ENCODE data around the gene ALDH7A1. TPM values are rescaled to one million over a fixed set of nuclear protein-coding genes. Genes with fewer than 3 reads are reported as not detected.

ALDH7A1 gene
- total and polyA plus RNA-seq, 8 donors, result 15.9 to 28.7 (median 22.7) TPM

DNA sequence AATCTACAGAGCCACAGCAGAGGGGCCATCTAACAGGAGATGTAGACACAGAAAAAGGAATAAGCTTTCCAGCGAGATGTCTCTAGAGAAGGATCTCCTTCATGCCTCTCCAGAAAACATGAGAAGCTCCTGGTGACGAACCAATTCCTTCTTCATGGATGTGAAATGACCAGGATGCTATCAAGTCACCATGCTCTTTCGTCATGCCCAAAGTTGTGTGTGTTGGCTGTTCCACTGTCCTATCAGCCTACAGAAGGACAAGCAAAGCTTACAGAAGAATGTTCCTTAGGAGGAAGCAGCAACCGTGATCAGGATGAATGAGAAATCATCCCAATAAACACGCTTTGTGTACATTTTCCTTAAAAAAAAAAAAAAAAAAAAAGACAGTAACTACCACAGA is 54.4 kb downstream of the ALDH7A1 start:
- no peak for ATAC-seq
- Histone ChIP-seq H3K27me3 (no peaks in the 10 kb centered on the region), H3K4me1 (no peaks in the 10 kb centered on the region), H3K4me3 (no peak overlapping the region), H3K9me3 (no peaks in the 10 kb centered on the region), H3K36me3 (no peaks in the 10 kb centered on the region), H3K27ac (no peak overlapping the region)
- WGBS, 2 donors, result 65 to 86% methylated on average over 5 of the region's 5 CpGs
- no peak for DNase-seq
- intact Hi-C loops (cut with DNase I), result no loop called here
- no peak for FAIRE-seq
- TF ChIP-seq, protein P1, sequence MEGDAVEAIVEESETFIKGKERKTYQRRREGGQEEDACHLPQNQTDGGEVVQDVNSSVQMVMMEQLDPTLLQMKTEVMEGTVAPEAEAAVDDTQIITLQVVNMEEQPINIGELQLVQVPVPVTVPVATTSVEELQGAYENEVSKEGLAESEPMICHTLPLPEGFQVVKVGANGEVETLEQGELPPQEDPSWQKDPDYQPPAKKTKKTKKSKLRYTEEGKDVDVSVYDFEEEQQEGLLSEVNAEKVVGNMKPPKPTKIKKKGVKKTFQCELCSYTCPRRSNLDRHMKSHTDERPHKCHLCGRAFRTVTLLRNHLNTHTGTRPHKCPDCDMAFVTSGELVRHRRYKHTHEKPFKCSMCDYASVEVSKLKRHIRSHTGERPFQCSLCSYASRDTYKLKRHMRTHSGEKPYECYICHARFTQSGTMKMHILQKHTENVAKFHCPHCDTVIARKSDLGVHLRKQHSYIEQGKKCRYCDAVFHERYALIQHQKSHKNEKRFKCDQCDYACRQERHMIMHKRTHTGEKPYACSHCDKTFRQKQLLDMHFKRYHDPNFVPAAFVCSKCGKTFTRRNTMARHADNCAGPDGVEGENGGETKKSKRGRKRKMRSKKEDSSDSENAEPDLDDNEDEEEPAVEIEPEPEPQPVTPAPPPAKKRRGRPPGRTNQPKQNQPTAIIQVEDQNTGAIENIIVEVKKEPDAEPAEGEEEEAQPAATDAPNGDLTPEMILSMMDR (IDR thresholded peaks at IDR 0.05), result no peak

GRCh38 chr5:126538579-126538978 is 56.4 kb downstream of the ALDH7A1 start:
- TF ChIP-seq, protein P1 (IDR thresholded peaks at IDR 0.05), result no peak
- H3K9me3 ChIP-seq, result no peaks in the 10 kb centered on the region
- no peaks in the 10 kb centered on the region for H3K36me3 ChIP-seq
- 31 to 57% methylated on average over 1 of the region's 1 CpG for WGBS, 2 donors
- H3K27ac ChIP-seq, result peak overlapping the region in 1 of 4 donors; percentile 46
- no peak for FAIRE-seq
- no peak for ATAC-seq
- H3K4me1 ChIP-seq, result no peaks in the 10 kb centered on the region
- no peak for DNase-seq
- intact Hi-C loops (cut with DNase I), result loop anchor here in 2 of 3 donors (5.0 kb wide), 2 partner anchors 191 to 201 kb away; no protein-coding TSS in a partner anchor
- H3K27me3 ChIP-seq, result no peaks in the 10 kb centered on the region
- no peak overlapping the region for H3K4me3 ChIP-seq

GRCh38 chr5:126536874-126537273 is 58.1 kb downstream of the ALDH7A1 start:
- intact Hi-C loops (cut with DNase I), result loop anchor here in 2 of 3 donors (5.0 kb wide), 2 partner anchors 190 to 200 kb away; no protein-coding TSS in a partner anchor
- Histone ChIP-seq H3K27me3 (no peaks in the 10 kb centered on the region), H3K27ac (no peak overlapping the region), H3K4me1 (no peaks in the 10 kb centered on the region), H3K4me3 (no peak overlapping the region), H3K9me3 (no peaks in the 10 kb centered on the region), H3K36me3 (no peaks in the 10 kb centered on the region)
- TF ChIP-seq, protein P1 (IDR thresholded peaks at IDR 0.05), result no peak
- no peak for FAIRE-seq
- WGBS, 2 donors, result 35 to 52% methylated on average over 3 of the region's 3 CpGs
- no peak for ATAC-seq
- DNase-seq, result no peak

DNA sequence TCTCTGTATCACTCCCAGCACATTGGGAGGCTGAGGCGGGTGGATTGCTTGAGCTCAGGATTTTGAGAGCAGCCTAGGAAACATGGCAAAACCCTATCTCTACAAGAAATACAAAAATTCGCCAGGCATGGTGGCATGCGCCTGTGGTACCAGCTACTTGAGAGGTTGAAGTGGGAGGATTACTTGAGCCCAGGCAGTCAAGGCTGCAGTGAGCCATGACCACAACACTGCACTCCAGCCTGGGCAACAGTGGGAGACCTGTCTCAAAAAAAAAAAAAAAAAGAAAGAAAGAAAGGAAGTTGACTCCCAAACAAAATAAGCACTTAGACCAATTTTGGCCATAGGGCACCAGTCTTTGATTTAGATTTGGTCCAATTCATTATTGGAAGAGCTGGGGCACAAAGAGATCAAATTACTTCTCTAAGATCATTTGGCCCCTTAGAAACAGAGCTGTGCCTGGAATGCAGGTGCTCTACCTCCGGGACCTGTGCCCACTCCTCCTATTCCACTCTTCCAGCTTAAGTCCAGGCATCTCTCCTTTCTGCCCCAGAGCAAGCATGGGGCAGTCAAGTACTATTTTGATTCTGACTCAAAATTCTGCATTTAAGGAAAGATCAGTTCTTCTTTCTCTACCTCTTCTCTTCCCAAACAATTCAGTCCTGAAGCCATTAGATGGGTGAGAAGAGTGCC is 59.0 kb downstream of the ALDH7A1 start:
- no peak for FAIRE-seq

More for the DNA sequence above, 59.0 kb downstream of the ALDH7A1 start:
- WGBS, 2 donors, result 67 to 71% methylated on average over 4 of the region's 4 CpGs
- Histone ChIP-seq H3K9me3 (no peaks in the 10 kb centered on the region), H3K36me3 (no peaks in the 10 kb centered on the region), H3K4me3 (no peak overlapping the region), H3K27me3 (no peaks in the 10 kb centered on the region), H3K4me1 (no peaks in the 10 kb centered on the region), H3K27ac (no peak overlapping the region)
- DNase-seq (no peak), ATAC-seq (no peak)
- intact Hi-C loops (cut with DNase I), result loop anchor here in 2 of 3 donors (5.0 kb wide), 2 partner anchors 189 to 199 kb away; no protein-coding TSS in a partner anchor
- TF ChIP-seq, protein P1 (IDR thresholded peaks at IDR 0.05), result no peak

All from pancreas (tissue), 10 donors.